ENCODE data around the gene AAR2. TPM values are rescaled to one million over a fixed set of nuclear protein-coding genes. Genes with fewer than 3 reads are reported as not detected.

Gene AAR2
- total and polyA plus RNA-seq, 7 donors: 13.4 to 29.6 (median 20.3) TPM

DNA sequence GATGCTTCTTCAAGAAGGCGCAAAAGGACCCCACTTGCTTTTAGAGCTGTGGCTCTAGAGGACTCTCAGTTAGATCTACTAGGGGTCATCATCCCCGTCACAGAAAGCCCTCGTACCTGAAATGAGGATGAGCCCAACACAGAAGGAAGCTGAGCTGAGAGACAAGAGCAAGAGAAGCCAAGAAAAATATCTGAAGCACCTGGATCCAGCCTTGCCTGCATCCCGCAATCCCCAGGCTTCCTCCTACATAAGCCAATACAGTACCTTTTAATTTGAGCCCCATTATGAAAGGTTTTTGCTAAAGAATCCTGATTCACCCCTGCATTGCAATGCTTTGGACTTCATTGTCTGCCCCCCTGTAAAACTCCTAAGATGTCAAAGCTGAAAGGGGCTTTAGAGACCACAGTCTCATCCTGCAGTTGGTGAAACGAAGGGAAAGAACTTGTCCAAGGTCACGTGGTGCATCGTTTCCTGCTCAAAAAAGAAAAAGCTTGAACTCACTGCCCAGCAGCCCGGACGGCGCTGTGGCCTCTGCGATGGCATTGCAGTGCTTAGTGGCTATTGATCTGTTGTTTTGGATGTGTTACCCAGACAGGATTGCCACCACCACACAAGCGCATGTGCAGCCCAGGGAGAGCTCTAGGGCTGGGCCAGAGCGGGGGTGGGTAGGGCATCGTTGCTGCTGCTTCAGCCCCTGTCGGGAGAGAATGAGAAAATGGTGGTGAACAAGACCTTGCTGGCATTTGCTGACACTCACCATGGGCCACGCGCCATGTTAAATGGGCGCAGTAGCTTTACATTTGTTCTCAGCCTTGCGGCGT lies 28.4 kb downstream of the AAR2 start:
- ATAC-seq: no peak

DNA sequence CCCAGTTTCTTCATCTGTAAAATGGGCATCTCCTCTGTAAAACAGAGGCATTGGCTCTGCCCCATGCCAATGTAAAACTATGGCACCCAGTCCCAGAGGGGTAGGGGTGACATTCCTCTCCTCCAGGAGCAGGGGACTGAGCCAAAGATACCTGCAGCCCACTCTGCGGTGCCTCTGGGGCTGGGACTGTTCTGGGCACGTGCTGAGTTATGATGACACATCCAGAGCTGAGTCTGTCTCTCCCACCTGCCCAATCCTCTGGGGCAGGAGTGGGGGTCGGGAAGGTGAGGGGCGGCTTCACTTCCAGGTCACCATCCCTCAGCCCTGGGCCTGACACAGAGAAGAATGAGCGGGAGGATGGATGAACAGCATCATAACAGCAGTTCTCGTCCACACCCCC lies 29.9 kb downstream of the AAR2 start:
- Histone ChIP-seq H3K9me3 (no peaks in the 10 kb centered on the region), H3K4me1 (no peaks in the 10 kb centered on the region), H3K27ac (no peak overlapping the region), H3K27me3 (ENCODE audit: insufficient read depth in 3 of 3, low read length in 2 of 3) (no peaks in the 10 kb centered on the region), H3K36me3 (ENCODE audit: insufficient read depth in 1 of 2, low read depth in 1 of 2) (no peaks in the 10 kb centered on the region), H3K4me3 (no peak overlapping the region)
- ATAC-seq (no peak), DNase-seq (peak in 1 of 2 donors; percentile 22)
- intact Hi-C loops (cut with DNase I): no loop called here
- TF ChIP-seq, protein P1, sequence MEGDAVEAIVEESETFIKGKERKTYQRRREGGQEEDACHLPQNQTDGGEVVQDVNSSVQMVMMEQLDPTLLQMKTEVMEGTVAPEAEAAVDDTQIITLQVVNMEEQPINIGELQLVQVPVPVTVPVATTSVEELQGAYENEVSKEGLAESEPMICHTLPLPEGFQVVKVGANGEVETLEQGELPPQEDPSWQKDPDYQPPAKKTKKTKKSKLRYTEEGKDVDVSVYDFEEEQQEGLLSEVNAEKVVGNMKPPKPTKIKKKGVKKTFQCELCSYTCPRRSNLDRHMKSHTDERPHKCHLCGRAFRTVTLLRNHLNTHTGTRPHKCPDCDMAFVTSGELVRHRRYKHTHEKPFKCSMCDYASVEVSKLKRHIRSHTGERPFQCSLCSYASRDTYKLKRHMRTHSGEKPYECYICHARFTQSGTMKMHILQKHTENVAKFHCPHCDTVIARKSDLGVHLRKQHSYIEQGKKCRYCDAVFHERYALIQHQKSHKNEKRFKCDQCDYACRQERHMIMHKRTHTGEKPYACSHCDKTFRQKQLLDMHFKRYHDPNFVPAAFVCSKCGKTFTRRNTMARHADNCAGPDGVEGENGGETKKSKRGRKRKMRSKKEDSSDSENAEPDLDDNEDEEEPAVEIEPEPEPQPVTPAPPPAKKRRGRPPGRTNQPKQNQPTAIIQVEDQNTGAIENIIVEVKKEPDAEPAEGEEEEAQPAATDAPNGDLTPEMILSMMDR (IDR thresholded peaks at IDR 0.05): no peak
- 85 to 92% (median 85%) methylated on average over 6 of the region's 6 CpGs for WGBS, 3 donors

More for the DNA sequence above, 28.4 kb downstream of the AAR2 start:
- H3K27me3 ChIP-seq (ENCODE audit: insufficient read depth in 3 of 3, low read length in 2 of 3): no peaks in the 10 kb centered on the region
- WGBS, 3 donors: 90 to 91% (median 90%) methylated on average over 20 of the region's 20 CpGs
- intact Hi-C loops (cut with DNase I): no loop called here
- H3K4me3 ChIP-seq: no peak overlapping the region
- no peaks in the 10 kb centered on the region for H3K36me3 ChIP-seq (ENCODE audit: insufficient read depth in 1 of 2, low read depth in 1 of 2)
- TF ChIP-seq, protein P1 (IDR thresholded peaks at IDR 0.05): no peak
- no peak overlapping the region for H3K27ac ChIP-seq
- peak in 1 of 2 donors; percentile 48 for DNase-seq
- H3K9me3 ChIP-seq: no peaks in the 10 kb centered on the region
- H3K4me1 ChIP-seq: no peaks in the 10 kb centered on the region

DNA sequence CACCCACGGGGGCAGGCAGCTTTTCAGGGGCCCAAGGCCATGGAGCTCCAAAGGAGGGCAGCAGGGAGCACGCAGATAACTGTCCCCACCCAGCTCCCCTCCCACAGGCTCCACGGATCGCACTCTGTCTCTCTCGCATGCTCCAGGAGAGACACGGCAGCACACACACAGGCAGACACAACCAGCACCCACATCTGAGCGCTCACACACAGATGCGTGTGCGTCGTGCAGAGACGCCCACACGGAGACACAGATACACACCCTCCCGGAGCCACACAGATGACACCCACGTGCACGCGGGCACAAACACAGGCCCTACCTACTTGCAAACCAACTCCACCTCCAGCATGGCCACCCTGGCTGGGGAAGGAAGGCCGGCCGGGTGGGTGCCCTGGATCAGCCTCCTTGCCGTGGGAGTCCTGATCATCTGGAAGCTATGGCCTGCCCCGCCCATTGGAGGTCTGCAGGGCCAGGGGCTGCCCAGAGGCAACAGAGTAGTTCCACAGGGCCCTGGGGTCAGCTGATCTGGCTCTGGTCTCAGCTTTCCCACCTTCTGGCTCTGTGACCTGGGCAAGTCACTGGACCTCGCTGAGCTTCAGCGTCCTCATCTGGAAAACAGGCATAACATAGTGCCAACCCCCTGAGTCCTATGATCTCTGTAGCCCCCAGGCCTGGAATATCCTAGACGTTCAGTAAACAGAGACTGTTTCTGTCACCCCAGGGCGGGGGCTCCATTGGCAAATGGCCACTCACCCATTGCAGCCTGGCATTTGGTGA lies 31.5 kb downstream of the AAR2 start:
- DNase-seq (peak in 1 of 2 donors; percentile 11), ATAC-seq (no peak)
- WGBS, 3 donors: 70 to 77% (median 73%) methylated on average over 24 of the region's 24 CpGs
- H3K4me3 ChIP-seq: no peak overlapping the region
- no peaks in the 10 kb centered on the region for H3K36me3 ChIP-seq (ENCODE audit: insufficient read depth in 1 of 2, low read depth in 1 of 2)
- TF ChIP-seq, protein P1 (IDR thresholded peaks at IDR 0.05): no peak
- H3K27ac ChIP-seq: no peak overlapping the region
- H3K4me1 ChIP-seq: no peaks in the 10 kb centered on the region
- H3K27me3 ChIP-seq (ENCODE audit: insufficient read depth in 3 of 3, low read length in 2 of 3): no peaks in the 10 kb centered on the region
- no peaks in the 10 kb centered on the region for H3K9me3 ChIP-seq
- intact Hi-C loops (cut with DNase I): no loop called here

DNA sequence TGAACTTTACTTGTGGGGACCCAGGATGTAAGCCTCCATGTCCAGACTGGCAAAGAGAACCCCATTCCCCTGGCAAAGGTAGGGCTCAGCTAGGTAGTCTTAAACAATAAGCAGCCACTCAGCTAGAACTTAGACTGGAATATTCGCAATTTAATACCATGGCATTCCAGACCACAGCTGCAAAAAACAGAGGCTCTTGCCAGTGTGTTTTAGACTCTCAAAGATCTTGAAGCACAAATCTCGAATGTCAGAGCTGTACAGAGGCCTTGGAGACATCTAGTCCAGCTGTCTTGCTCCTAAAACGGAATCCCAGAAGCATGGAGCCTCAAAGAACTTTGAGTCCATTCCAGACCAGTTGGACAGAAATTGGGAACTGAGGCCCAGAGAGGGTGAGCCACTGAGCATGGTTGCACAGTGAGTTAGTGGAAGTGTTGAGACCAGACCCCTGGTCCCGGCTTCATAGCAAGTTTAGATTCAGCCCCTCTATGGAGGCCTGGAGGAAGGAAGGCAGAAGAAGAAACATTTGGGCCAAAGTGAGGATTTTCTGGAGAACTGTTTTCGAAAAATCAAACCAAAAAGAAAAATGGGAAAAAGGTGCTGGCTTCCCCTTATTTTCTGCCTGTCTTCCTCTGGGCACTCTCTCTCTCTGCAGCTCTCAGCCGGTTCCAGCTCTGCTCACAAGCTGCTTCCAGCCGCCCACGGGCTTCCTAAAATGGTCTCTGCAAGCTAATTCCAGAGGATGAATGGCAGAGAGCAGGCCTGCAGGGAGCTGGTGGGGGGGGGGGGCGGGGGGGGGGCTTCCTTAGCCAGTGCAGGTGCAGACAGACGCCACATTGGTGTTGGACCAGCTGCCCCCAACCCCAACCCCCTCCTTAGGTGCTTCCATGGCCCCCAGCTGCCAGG lies 32.4 kb downstream of the AAR2 start:
- no peak for ATAC-seq
- WGBS, 3 donors: 42 to 50% (median 43%) methylated on average over 10 of the region's 10 CpGs
- DNase-seq: peak in 1 of 2 donors; percentile 9
- peaks cover 0 to 8% (median 0%) of the 10 kb centered on the region in 3 donors for H3K27me3 ChIP-seq (ENCODE audit: insufficient read depth in 3 of 3, low read length in 2 of 3)
- TF ChIP-seq, protein P1 (IDR thresholded peaks at IDR 0.05): no peak
- H3K4me3 ChIP-seq: no peak overlapping the region
- H3K9me3 ChIP-seq: no peaks in the 10 kb centered on the region
- H3K27ac ChIP-seq: no peak overlapping the region
- intact Hi-C loops (cut with DNase I): no loop called here
- no peaks in the 10 kb centered on the region for H3K36me3 ChIP-seq (ENCODE audit: insufficient read depth in 1 of 2, low read depth in 1 of 2)
- no peaks in the 10 kb centered on the region for H3K4me1 ChIP-seq
